ENCODE data around the gene ADAMTSL2.

Gene ADAMTSL2

DNA sequence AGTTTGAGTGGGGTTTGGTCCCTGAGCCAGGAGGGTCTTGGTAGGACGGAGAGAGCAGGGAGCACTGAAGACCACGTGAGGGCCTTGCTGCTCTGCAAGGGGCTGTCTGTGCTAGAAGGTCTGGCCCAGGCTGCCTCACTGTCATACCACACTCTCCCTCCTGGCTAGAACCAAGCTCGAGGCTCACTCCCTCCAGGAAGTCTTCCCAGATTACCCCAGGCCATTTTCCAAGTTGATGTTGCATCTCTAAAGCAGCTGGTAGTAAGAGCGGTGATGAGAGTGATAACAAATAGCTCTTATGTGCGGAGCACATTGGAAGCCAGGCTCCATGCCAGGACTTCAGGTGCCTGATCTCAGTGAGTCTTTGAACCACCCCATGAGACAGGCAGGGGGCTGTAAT, 16.3 kb upstream of the ADAMTSL2 start:
- DNase-seq (ENCODE audit: low read depth): no peak

DNA sequence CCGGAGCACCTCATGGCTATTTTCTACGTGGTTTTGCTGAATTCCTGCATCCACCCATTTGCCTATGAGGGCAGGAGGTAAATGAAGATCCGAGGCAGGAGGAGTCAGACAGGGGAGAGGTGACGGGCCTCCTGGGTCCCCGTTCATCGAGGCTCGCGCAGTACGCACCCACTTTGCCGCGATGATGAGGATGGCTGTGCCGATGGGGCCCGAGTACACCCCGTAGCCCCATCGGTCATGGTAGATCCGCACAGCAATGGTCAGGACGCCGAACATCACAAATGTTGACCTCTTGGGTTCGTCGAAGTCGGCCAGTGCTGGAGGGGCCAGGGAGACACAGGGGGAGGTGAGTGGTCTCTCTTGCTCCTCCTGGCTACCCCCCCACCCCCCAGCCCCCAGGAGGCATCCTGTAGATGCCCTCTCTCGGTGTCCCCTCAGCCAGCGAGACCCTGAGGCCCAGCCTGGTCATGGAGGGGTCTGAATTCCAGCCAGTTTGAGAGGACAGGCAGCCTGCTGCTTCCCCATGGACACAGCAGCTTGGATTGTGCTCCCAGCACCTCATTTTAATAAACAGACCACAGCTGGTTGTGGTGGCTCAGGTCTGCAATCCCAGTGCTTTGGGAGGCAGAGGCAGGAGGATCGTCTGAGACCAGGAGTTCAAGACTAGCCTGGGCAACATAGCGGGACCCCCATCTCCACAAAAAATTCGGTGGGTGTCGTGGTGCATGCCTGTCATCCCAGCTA, 15.6 kb upstream of the ADAMTSL2 start:
- no peak for DNase-seq (ENCODE audit: low read depth)

DNA sequence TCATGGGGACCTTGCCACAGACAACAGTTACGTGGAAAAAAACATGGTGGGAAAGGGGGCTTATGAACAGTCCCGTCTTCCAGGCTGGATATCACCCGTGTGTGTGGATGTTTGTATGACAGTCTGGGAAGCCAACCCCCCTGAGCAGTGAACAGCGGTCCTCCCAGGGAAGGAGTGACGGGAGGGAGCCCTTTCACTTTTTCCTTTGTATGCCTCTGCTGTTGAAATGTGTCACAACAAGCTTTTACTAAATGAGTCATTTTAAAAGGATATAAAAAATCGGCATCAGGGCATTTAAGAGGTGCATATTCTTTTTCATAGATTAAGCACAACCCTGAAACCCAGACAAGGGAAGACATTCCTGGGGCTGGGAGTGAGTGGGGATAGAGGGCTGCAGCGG, 14.8 kb upstream of the ADAMTSL2 start:
- no peak for DNase-seq (ENCODE audit: low read depth)

DNA sequence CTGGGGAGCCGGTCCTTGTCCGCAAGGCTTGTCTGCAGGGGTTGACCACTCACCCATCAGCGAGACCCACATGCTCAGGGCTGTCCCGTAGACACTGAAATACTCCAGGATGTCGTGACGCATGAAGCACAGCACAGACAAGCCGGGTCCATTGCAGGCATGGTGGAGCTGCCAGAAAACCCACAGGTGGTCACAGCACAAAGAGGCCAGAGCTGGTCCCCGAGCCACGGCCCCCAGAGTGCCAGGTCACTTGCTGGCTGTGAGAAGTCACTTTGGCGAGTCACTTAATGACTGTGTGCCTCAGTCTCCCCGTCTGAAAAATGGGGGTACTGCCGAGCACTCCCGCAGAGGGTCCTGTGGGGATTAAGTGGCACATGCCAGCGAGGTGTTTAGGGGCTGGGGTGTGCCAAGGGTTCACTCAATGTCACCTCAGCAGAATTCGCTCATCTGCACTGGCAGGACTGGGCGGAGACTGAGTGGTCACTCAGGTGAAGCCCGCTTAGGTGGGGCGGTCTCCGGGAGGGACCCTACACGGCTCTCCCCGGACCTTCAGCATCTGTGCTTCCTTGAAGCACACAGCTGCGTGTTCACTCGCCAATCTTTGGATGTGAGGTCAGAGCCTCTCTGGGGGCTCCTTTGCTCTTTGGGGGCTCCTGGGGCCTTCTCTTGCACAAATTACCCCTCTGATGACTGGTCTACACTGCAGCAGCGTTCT, 14.2 kb upstream of the ADAMTSL2 start:
- no peak for DNase-seq (ENCODE audit: low read depth)

DNA sequence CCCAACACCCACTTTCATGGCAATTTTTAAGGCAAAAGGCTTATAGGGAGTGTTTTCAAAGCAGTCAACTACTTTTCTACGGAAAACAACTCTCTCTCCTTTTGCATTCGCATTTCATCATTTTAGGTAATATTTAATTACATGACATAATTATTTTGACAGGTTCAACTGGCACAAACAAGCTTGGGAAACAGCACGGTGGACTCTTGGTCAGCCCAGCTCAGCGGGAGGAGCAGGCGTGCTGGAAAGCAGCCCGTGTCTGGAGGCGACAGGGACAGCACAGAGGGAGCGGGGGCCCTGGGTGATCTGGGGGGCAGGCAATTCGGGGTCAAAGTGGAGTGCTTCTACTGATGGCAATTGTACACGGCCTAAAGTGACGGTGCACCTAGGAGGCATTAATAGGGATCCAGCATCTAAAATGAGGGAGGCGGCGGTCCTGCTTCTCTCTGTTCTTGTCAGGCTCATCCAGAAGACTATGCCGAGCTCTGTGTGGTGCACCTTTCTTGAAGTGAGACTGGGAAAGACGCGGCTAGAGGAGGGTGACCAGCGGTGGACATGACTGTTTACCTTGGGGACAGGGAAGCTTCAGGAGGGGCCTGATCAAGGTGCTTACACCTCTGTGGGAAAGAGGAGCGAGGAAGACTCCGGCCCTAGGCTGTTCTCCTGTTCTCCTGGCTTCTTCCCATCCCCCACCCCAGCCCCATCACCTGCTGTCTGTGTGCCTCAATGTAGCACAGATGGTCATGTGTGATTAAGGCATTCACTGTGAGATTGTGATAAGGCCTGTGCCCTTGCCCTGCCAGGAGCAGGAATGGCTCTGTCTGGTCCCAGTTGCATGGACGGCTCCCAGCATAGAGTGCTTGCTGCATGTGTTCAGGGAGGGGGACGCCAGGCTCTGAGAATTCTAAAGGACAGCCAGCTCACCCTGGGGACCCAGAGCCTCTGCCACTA, 13.1 kb upstream of the ADAMTSL2 start:
- no peak for DNase-seq (ENCODE audit: low read depth)

DNA sequence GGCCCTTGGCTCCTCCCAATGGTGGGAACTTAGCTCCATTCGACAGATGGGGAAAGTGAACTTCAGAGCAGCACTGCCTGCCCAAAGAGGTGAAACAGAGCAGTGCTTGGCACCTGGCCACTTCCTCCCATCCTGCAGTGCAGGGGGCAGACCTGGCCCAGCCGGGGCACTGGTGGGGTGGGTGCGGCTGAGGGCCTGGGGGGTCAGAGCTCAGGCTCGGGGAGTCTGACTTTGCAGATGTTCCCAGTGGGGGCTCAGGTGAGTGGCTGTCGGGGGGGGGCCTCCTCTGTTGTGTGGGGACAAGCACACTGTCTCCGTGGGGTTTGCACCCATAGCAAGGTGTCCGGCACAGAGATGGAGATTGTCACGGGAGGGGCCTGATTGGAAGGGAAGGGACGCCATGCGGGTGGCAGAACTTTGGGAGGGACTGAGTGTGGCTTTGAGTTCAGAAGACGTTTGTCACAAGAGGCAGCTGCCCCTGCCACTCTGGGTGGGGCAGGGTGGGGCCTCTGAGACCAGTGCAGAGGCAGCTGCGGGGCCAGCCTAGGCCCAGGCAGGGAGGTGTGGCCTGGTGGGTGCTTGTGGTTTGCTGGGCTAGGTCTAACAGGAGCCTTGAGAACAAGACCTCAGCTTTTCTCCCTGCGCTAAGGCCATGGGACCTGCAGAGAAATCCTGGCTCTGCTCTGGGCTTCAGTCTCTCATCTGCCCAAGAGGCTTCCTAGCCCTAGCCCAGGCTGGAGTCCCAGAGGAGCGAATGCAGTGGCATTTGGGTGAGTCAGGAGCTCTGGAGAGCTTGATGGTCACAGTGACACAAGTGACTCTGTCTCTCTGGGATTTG, 12.2 kb upstream of the ADAMTSL2 start:
- DNase-seq (ENCODE audit: low read depth): no peak

DNA sequence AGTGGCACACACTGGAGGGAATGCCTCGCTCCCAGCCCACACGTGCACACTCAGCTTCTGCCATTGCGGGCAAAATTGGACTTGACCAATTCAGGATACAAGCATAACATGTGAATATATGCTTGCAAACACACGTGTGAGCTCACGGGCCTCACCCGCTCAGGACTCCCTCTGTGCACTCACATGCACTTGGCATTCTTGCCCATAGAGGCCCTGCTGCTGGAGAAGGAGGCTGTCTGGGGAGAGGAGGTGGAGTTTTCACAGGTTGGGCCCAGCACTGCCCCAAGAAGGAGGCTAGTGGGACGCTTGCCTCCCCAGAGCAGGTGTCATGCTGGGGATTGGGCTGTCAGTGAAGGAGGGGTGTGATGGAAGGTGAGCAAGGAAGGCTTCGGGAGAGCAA, 11.4 kb upstream of the ADAMTSL2 start:
- no peak for DNase-seq (ENCODE audit: low read depth)

DNA sequence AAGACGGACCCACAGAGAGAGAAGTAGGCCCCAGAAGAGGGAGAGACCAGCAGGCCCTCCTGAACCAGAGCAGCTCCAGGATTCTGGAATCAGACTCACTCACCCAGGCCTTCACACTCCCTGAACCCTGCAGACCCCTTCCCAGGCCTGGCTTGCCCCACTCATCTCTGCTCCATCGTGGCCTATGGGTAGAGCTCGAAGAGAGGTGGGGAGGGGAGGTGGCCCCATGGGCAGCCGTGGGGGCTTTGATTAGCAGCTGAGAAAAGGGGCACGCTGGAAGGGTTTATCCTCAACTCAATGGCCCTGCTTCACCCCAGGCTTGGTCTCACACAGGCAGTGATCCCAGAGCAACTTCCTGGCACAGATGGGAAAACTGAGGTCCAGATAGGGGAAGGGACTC, 10.4 kb upstream of the ADAMTSL2 start:
- DNase-seq (ENCODE audit: low read depth): no peak

DNA sequence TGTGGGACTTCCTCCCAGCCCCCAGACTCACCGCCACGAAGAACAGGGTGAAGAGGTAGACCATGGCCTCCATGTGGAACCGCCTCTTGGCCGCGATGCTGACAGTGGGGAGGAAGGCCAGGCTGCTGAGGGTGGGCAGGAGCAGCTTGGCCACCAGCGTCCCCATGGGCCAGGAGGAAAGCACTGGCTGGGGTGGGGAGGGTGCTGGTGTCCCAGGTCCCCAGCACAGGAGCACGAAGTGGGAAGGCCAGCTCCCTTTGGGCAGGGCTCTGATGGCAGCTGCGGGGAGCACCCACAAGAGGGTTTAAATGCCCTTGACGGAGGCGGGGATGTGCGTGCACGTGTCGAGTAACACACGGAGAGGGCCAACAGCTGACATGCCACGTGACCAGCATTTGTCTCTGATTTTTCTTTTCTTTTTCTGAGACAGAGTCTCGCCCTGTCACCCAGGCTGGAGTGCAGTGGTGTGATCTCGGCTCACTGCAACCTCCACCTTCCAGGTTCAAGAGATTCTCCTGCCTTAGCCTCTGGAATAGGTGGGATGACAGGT, 9.8 kb upstream of the ADAMTSL2 start, which contains the start of gene MYMK:
TSS of gene MYMK (minus strand) at position 281 of the 550 bp plus-strand sequence. CDS start at position 166, 115 bp downstream.
- no peak for DNase-seq (ENCODE audit: low read depth)

DNA sequence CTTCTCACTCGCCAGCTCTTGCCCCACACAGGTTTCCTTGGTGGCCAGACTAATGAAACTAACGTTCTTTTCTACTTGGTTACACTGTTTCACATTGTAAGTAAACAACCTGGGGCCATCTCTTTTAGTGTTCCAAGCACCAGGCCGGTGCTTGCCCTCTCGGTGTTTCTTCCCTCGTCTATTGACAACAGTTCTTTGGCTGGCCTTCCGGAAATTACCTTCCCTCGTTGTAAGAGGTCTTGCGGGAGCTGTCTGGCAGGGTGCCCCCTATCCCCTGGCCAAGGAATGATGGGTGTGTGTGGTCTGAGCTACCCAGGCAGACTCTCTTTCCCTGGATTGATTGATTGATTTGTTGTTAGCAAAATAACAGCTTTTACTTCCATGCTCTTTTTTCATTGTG, 8.8 kb upstream of the ADAMTSL2 start:
- DNase-seq (ENCODE audit: low read depth): no peak

DNA sequence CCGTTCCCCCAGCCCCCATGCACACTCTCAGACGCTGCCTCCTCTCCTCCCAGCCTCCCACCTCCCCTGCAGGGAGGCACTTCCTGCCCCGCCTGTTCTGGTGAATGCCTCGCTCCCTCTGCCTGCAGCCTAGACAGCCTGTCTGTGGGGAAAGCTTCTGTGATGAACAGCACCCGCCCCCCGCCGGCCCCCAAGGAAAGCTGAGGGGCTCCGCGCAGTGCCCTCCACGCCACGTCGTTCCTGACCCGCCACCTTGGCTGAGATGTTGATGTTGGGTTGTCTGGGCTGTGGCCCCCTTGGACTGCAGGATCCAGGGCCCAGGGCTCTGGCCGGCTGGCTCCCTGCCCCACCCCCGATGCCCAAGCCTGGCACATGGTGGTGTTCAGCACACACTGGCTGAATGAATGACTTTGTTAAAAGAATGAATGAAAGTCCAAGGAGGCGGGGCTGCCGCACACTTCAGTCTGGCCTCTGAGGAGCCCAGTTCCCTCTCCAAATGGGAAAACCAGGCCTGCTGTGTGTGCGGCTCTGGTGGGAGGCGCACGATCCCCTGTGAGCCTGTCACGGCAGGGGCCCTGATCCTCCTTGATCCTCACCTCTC, 7.7 kb upstream of the ADAMTSL2 start:
- no peak for DNase-seq (ENCODE audit: low read depth)

DNA sequence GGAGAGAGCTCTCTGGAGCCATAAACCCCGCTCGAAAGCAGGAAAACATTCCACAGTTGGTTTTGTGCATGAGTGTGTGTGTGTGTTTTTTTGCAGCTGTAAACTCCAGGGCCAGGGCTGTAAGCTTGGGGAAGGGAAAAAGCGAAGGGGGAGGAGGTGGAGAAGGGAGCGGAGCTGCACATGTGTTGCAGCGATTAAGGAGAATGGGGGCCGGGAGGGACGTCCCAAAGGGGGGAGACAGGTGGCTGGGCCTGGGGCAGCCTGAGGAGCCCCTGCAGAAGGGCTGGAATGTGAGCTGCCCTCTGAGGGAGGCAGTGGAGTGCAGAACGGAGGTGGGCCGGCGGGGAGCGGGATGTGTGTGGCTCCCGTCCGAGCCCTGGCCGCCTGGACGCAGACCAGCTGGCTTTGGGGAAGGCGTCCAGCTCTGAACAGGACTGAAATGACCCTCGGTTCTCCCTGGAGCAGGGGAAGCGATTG, 7.0 kb upstream of the ADAMTSL2 start:
- no peak for DNase-seq (ENCODE audit: low read depth)

DNA sequence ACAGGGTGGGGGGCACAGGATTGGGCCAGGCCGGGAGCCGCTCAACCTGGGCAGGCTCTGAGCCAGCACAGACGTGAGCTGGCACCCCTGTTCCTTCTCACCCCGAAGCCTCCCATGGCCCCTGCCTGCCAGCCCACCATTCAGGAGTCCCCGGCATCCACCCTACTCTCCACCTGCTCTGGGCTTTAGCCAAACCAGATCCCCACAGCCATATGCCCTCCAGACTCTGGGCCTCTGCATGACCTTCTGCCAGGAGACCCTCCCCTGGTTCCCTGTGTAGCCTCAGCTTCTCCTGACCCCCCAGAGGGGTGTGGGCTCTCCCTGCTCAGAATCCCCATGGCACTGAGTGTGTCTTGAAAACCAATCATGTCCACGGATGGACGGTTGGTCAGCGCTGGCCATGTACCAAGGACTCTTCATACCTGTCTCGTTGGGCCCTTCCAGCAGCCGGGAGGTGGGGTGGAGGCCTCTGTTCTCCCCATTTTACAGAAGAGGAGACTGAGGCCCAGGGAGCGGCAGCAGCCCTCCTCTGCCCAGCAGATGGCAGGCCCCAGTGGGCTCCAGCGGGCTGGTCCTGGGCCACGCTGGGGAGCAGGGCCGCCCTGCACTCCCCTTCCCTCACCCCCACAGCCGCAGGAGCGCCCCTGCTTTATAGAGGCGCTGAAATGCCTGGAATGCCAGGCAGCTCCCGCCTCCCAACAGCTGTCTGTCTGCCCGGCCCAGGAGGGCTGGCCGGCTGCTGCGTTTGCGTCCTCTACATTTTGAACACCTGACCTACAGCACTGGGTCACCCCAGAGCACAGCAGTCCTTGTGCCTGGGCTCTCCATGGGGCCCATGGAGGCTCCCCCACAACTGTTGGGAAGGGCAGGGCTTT, 6.3 kb upstream of the ADAMTSL2 start:
- no peak for DNase-seq (ENCODE audit: low read depth)

DNA sequence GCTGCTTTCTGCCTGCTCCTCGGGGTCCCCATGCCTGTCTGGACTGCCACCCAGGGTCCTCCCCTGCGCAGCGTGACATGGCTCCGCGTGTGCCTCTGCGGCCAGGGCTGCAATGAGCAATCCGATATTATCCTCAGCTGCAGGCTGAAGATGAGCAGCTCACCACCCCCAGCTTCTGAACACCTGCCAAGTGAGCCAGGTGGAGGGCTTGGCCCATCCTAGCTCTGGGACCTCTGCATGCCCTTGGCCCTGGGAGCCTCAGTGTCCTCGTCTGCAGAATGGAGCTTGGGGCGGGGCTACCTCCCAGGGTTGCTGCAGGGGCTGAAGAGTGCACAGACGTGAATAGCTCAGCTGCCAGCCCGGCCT, 5.6 kb upstream of the ADAMTSL2 start:
- no peak for DNase-seq (ENCODE audit: low read depth)

DNA sequence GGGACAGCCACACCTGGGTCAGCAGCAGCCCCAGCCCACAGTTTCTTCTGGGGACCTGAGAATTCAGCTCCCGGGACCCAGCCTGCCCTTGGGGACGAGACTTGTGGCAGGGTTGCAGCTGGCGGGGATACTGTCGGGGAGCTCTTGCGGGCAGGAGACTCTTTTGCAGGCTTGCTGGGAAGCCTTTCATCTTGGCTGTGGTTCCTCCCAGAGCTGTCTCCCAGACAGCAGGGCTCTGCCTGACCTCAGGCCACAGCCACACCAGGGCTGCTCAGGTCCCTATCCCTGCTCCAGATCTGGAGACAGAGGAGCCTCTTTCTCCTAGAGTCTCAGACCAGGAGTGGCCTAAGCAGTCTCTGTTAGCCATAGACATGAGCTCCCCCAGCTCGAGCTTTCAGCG, 5.0 kb upstream of the ADAMTSL2 start:
- DNase-seq (ENCODE audit: low read depth): no peak

DNA sequence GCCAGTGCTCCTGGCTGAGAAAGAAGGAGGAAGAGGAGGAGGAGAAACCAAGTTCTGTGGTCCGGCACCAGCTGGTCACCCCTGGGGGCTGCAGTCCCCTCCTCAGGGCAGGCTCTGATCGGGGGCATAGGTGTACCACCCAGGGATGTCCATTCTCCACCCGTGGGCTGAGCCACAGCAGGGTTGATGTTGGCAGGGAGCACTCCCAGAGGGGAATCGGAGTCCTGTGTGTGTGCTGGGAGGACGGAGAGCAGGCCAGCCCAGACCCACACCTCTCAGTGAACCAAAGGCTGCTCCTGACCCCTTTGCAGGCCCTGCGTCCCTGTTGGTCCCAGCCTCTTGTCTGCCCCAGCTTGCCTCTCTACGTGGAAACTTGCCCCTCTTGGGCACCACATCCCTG, 4.6 kb upstream of the ADAMTSL2 start:
- no peak for DNase-seq (ENCODE audit: low read depth)

DNA sequence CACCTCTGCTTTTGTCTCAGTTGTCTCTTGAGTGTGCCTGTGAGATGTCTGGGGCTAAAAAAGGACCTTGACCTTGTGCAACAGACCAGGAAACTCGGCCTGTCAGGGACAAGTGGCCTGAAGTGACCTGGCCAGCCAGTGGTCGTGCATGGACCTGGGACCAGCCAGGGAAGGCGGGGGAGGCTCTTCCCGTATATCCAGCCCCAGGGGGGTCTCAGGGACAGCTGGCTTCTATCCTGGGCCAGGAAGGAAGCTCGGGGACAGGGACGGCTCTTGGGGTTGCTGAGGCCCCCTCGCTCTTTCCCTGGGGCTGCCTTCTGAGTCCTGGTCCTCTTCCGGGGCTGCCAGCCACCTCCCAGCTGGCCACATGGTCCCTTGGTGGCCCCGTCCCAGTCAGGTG, 3.2 kb upstream of the ADAMTSL2 start:
- DNase-seq (ENCODE audit: low read depth): no peak

DNA sequence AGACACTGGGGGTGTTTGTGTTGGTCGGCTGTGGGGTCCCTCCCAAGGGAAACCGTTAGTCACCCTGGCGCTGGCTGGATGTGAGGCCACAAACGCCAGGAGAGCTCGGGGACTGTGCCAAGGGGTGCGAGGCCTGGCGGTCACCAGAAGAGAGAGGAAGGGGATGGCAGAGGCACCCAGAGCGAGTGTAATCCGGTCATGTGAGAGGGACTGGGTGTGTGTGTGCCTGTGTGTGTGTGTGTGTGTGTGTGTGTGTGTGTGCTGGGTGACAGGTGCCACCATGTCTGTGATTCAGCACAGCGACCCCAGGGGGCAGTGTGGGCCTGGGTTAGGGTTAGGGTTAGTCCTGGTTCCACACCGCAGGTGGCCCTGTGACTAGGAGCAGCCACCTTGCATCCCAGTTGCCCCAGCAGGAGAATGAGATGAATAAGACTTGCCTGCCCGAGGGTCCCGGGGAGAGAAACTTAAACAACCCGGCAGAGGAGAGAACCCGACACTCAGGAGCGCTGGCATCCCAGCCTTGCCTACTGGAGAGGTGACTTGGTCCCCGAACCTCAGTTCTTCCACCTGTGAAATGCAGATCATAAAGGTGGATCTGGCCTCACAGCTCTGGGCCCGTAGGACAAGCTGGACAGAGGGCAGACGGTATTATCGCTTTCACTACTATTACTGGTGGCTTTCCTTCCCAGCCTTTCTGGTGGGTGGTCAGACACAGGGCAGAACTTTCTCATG, 1.4 kb upstream of the ADAMTSL2 start:
- no peak for DNase-seq (ENCODE audit: low read depth)

DNA sequence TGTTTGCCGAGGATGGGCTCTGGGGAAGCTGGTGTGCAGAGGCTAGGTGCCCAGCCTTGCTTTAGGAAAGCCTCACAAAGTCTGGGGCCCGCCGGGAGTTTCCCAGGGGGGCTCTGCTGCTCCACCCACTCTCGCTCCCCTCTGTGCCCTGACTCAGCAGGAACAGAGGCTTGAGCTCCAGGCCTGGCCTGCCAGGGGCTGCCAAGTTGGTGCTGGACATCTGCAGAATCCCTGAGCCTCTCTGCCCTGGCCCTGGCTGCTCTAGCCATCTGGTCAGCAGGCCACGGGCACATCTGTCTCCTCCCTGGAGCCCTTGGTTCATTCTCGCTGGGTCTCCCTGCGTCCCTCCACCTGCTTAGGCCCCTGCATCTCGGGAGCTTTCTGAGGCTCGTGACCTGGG, 647 bp upstream of the ADAMTSL2 start:
- no peak for DNase-seq (ENCODE audit: low read depth)
